HUES64 (cell line): ENCODE results near the gene TCAF1. TPM values are rescaled to one million over a fixed set of nuclear protein-coding genes. Genes with fewer than 3 reads are reported as not detected.

Source experiments
- H3K27ac ChIP-seq: 2 replicates; pipeline ENCODE4 v1.7.0; 2013; ENCODE audit warnings: low read depth, low read length, inconsistent platforms
- H3K27me3 ChIP-seq: 2 replicates; pipeline ENCODE4 v1.6.1; 2013; ENCODE audit warnings: mild to moderate bottlenecking, low read length; ENCODE audit not compliant: insufficient read depth
- H3K36me3 ChIP-seq: 2 replicates; pipeline ENCODE4 v1.6.1; 2013; ENCODE audit warnings: mild to moderate bottlenecking, low read length; ENCODE audit not compliant: insufficient read depth
- H3K4me1 ChIP-seq: 2 replicates; pipeline ENCODE4 v1.6.1; 2013; ENCODE audit warnings: mild to moderate bottlenecking, low read length, moderate library complexity; ENCODE audit not compliant: insufficient read depth
- H3K4me3 ChIP-seq: 2 replicates; pipeline ENCODE4 v1.5.1; 2013; ENCODE audit warnings: mild to moderate bottlenecking, low read length, moderate library complexity
- H3K9ac ChIP-seq: 2 replicates; pipeline ENCODE4 v1.6.1; 2013; ENCODE audit warnings: mild to moderate bottlenecking, low read depth, low read length
- H3K9me3 ChIP-seq: 2 replicates; pipeline ENCODE4 v1.6.1; 2013; ENCODE audit warnings: low read depth, low read length; ENCODE audit not compliant: insufficient read depth
- WGBS: fragments of 150-250, 120-280 bp; methylation state at CpG from one replicate; pipeline ENCODE4 v1.1.7; 2013; ENCODE audit warnings: missing lambda C conversion rate; 5-methylcytosine and 5-hydroxymethylcytosine counted together
- polyA plus RNA-seq, 2 experiments: library from polyadenylated mRNA; stranded (reverse); fragments of 50-300 nt; gene quantifications; one replicate each; pipeline ENCODE4 v1.2.3, GENCODE V29; 2013

The TCAF1 gene
- polyA plus RNA-seq (2013, experiment 1 of 2) = 29.6 TPM
- polyA plus RNA-seq (2013, experiment 2 of 2) = 39.2 TPM

- H3K4me1 ChIP-seq = peaks cover 42% of the 10 kb centered on the region
- H3K36me3 ChIP-seq = no peaks in the 10 kb centered on the region
- H3K27ac ChIP-seq = peak within 1 kb of the TSS; percentile 97
- under 1% methylated on average over 50 of the region's 50 CpGs for WGBS
- no peaks in the 10 kb centered on the region for H3K27me3 ChIP-seq
- peak within 1 kb of the TSS; percentile 83 for H3K4me3 ChIP-seq
- H3K9ac ChIP-seq = peak within 1 kb of the TSS; percentile 84
- no peaks in the 10 kb centered on the region for H3K9me3 ChIP-seq
Measured at GRCh38 chr7:143901668-143902331, at the start of gene TCAF1. TCAF1 (minus strand) TSS chr7:143902176; CDS start chr7:143876608, 25,568 bp downstream.

- Histone ChIP-seq H3K4me1 (no peaks in the 10 kb centered on the region), H3K9ac (no peak overlapping the region), H3K9me3 (no peaks in the 10 kb centered on the region), H3K27me3 (no peaks in the 10 kb centered on the region), H3K27ac (no peak overlapping the region), H3K4me3 (no peak overlapping the region), H3K36me3 (no peaks in the 10 kb centered on the region)
- 85% methylated on average over 2 of the region's 2 CpGs for WGBS
Measured at GRCh38 chr7:143948733-143949132, 46.8 kb upstream of the TCAF1 start.

- WGBS = 92% methylated on average over 1 of the region's 2 CpGs
- Histone ChIP-seq H3K9me3 (no peaks in the 10 kb centered on the region), H3K27me3 (no peaks in the 10 kb centered on the region), H3K4me3 (no peak overlapping the region), H3K36me3 (no peaks in the 10 kb centered on the region), H3K4me1 (no peaks in the 10 kb centered on the region), H3K9ac (no peak overlapping the region), H3K27ac (no peak overlapping the region)
Measured at GRCh38 chr7:143947111-143947510, 45.1 kb upstream of the TCAF1 start.

- H3K27me3 ChIP-seq = no peaks in the 10 kb centered on the region
- H3K27ac ChIP-seq = no peak overlapping the region
- H3K9me3 ChIP-seq = no peaks in the 10 kb centered on the region
- 96% methylated on average over 4 of the region's 4 CpGs for WGBS
- no peak overlapping the region for H3K4me3 ChIP-seq
- no peaks in the 10 kb centered on the region for H3K36me3 ChIP-seq
- H3K9ac ChIP-seq = no peak overlapping the region
- no peaks in the 10 kb centered on the region for H3K4me1 ChIP-seq
Measured at GRCh38 chr7:143945423-143945822, 43.4 kb upstream of the TCAF1 start.

GRCh38 chr7:143938379-143939243, 36.6 kb upstream of the TCAF1 start:
- Histone ChIP-seq H3K4me1 (no peaks in the 10 kb centered on the region), H3K27me3 (no peaks in the 10 kb centered on the region), H3K27ac (no peak overlapping the region), H3K36me3 (no peaks in the 10 kb centered on the region), H3K4me3 (no peak overlapping the region), H3K9me3 (no peaks in the 10 kb centered on the region), H3K9ac (no peak overlapping the region)
- WGBS = 92% methylated on average over 5 of the region's 5 CpGs

- WGBS = 94% methylated on average over 3 of the region's 4 CpGs
- Histone ChIP-seq H3K9me3 (no peaks in the 10 kb centered on the region), H3K4me3 (no peak overlapping the region), H3K27me3 (no peaks in the 10 kb centered on the region), H3K4me1 (no peaks in the 10 kb centered on the region), H3K27ac (no peak overlapping the region), H3K36me3 (no peaks in the 10 kb centered on the region), H3K9ac (no peak overlapping the region)
Measured at GRCh38 chr7:143936087-143937009, 34.4 kb upstream of the TCAF1 start.

- WGBS = 96% methylated on average over 3 of the region's 3 CpGs
Measured at GRCh38 chr7:143934526-143935325, 32.8 kb upstream of the TCAF1 start, which contains the start of gene OR2F2. OR2F2 (plus strand) TSS chr7:143935233; CDS start chr7:143935233, 0 bp downstream.

GRCh38 chr7:143931739-143932138, 29.8 kb upstream of the TCAF1 start:
- Histone ChIP-seq H3K27ac (no peak overlapping the region), H3K9me3 (no peaks in the 10 kb centered on the region), H3K4me3 (no peak overlapping the region), H3K4me1 (no peaks in the 10 kb centered on the region), H3K36me3 (no peaks in the 10 kb centered on the region), H3K9ac (no peak overlapping the region), H3K27me3 (no peaks in the 10 kb centered on the region)

More at GRCh38 chr7:143934526-143935325, 32.8 kb upstream of the TCAF1 start, which contains the start of gene OR2F2:
- Histone ChIP-seq H3K36me3 (no peaks in the 10 kb centered on the region), H3K4me1 (no peaks in the 10 kb centered on the region), H3K4me3 (no peak within 1 kb of the TSS), H3K9ac (no peak within 1 kb of the TSS), H3K27me3 (no peaks in the 10 kb centered on the region), H3K9me3 (no peaks in the 10 kb centered on the region), H3K27ac (no peak within 1 kb of the TSS)

- H3K9ac ChIP-seq = no peak overlapping the region
- no peak overlapping the region for H3K4me3 ChIP-seq
- no peaks in the 10 kb centered on the region for H3K27me3 ChIP-seq
- H3K36me3 ChIP-seq = no peaks in the 10 kb centered on the region
- H3K4me1 ChIP-seq = no peaks in the 10 kb centered on the region
- no peak overlapping the region for H3K27ac ChIP-seq
- WGBS = 92% methylated on average over 1 of the region's 1 CpG
- no peaks in the 10 kb centered on the region for H3K9me3 ChIP-seq
Measured at GRCh38 chr7:143929224-143929920, 27.4 kb upstream of the TCAF1 start.

- Histone ChIP-seq H3K4me1 (no peaks in the 10 kb centered on the region), H3K9me3 (no peaks in the 10 kb centered on the region), H3K27ac (no peak overlapping the region), H3K36me3 (no peaks in the 10 kb centered on the region), H3K4me3 (no peak overlapping the region), H3K9ac (no peak overlapping the region), H3K27me3 (no peaks in the 10 kb centered on the region)
- WGBS = 74% methylated on average over 1 of the region's 1 CpG
Measured at GRCh38 chr7:143924851-143925250, 22.9 kb upstream of the TCAF1 start.
